Duodenal mucosa (tissue), 2 donors: Measurements from ENCODE around the gene TMED10.

Experiments
- H3K27ac ChIP-seq: one replicate; pipeline ENCODE4 v1.7.0; 2013; ENCODE audit warnings: low read depth, low read length
- H3K27me3 ChIP-seq, 2 donors: one replicate each; pipeline ENCODE4 v1.7.0; 2013; ENCODE audit warnings: low read length in 2 of 2, control low read depth in 1 of 2; ENCODE audit not compliant: insufficient read depth in 2 of 2, control insufficient read depth in 1 of 2
- H3K36me3 ChIP-seq, 2 donors: one replicate each; pipeline ENCODE4 v1.7.0; 2013; ENCODE audit warnings: low read length in 2 of 2, control low read depth in 1 of 2; ENCODE audit not compliant: insufficient read depth in 2 of 2, control insufficient read depth in 1 of 2
- H3K4me1 ChIP-seq, 2 donors: one replicate each; pipeline ENCODE4 v1.7.0; 2013; ENCODE audit warnings: low read length in 2 of 2, control low read depth in 1 of 2; ENCODE audit not compliant: insufficient read depth in 2 of 2, control insufficient read depth in 1 of 2
- H3K4me3 ChIP-seq, 2 donors: one replicate each; pipeline ENCODE4 v1.7.0; 2013; ENCODE audit warnings: low read length in 2 of 2, low read depth in 1 of 2
- H3K9ac ChIP-seq, 2 donors: one replicate each; pipeline ENCODE4 v1.7.0; 2013; ENCODE audit warnings: low read length in 2 of 2, low read depth in 1 of 2
- H3K9me3 ChIP-seq, 2 donors: one replicate each; pipeline ENCODE4 v1.7.0; 2013; ENCODE audit warnings: low read length in 2 of 2, control low read depth in 1 of 2; ENCODE audit not compliant: control insufficient read depth in 1 of 2

TMED10 gene

DNA sequence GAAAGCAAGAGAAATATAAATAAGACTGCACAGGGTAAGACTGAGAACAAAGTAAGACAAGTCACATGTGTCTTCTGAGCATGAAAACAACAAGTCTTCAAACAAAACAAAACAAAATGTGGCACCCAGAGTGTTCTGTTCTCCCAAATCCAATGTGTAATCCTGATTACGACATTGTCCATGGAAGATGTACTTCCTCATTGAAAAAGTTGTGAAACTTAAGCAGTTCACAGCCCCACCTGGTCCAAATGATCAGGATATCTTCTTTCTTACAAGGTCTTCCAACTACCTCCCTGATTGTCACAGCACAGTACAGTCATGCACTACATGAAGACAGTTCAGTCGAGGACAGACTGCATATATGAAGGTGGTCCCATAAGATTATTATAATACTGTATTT is 26.3 kb downstream of the TMED10 start:
- Histone ChIP-seq H3K4me1 (peaks cover 6 to 9% of the 10 kb centered on the region in 2 donors), H3K4me3 (no peak overlapping the region), H3K27ac (no peak overlapping the region), H3K36me3 (peaks cover 6 to 42% of the 10 kb centered on the region in 2 donors), H3K27me3 (no peaks in the 10 kb centered on the region), H3K9me3 (no peaks in the 10 kb centered on the region), H3K9ac (no peak overlapping the region)

DNA sequence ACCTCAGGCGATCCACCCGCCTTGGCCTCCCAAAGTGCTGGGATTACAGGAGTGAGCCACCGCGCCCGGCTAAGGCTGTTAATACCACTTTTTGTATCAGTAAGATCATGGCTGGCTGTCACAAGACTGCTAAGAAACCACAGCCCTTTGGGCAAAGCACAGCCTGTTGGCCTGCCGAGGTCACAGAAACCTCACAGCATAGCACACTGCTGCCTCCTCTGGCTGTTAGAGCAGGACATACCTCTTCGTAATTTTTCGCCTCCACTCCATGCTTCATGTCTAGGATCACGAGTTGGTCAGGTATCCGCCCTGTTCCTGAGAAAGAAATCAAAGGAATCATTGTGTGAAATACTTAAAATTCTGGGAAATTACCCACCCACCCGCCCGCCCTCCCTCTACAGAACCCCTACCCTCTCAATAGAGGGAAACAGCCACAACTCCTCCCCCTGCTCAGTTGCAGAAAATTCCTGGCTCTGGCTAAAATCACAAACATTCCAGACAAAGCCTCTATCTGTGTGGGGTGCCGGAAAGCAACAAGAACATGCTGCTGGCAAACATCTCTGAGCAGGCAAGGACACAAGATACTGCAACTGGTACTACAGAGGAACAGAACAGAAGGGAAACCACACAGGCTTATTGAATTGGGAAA is 28.9 kb downstream of the TMED10 start:
- H3K4me1 ChIP-seq: peaks cover 16% of the 10 kb centered on the region in 2 donors

DNA sequence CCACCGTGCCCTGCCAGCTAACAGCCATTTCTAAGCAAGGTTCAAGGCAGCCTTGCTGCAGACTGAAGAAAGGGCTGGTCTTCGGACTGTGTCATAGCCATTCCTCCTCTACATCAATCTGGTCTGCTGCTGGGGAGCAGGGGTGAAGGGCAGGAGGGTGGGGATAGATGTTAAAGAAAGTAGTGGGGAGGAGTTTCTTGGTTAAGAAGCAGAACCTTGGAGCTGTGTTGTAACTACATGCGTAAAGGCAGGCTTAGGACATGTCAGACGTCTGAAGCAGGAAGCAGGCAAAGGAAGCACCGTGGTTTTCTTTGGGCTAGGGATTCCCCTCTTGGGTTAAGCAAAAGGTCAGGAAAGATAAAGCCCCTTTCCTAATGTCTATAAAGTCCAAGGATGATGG is 31.5 kb downstream of the TMED10 start:
- no peak overlapping the region for H3K9ac ChIP-seq
- H3K27me3 ChIP-seq: no peaks in the 10 kb centered on the region
- H3K36me3 ChIP-seq: peaks cover 0 to 33% of the 10 kb centered on the region in 2 donors
- H3K4me1 ChIP-seq: peaks cover 19 to 29% of the 10 kb centered on the region in 2 donors
- H3K4me3 ChIP-seq: no peak overlapping the region
- H3K27ac ChIP-seq: no peak overlapping the region
- no peaks in the 10 kb centered on the region for H3K9me3 ChIP-seq

More for the DNA sequence above, 28.9 kb downstream of the TMED10 start:
- Histone ChIP-seq H3K27me3 (no peaks in the 10 kb centered on the region), H3K9ac (peak overlapping the region in 1 of 2 donors; percentile 7), H3K9me3 (no peaks in the 10 kb centered on the region), H3K36me3 (peaks cover 6 to 46% of the 10 kb centered on the region in 2 donors), H3K4me3 (no peak overlapping the region), H3K27ac (peak overlapping the region; percentile 65)

DNA sequence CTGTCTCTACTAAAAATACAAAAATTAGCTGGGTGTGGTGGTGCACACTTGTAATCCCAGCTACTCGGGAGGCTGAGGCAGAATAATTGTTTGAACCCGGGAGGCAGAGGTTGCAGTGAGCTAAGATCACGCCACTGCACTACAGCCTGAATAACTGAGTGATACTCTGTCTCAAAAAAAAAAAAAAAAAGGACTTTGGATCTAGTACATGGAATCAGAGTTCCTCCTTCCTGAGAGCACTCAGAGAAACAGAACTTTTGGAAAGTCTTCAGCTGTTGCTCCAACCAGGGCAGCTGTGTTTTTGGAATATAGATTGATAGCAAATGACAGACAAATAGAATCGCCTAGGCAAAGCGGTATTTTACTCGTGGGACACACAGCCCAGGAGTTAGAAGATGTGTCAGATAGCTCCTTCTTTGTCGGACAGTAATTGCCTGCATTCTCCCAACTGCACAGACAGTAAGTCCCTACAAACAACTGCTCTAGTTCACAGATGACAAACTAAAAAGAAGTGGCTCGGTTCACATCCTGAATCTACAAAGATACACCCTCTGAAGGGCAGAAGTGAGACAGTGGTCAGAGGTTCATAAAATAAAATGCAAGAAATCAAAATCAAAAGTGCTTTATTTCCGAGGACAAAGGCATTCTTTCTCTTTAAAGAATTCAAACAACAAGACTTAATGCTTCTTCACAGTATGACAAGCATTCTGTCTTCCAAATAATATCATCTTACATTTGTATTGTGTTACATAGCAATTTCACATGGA is 32.5 kb downstream of the TMED10 start:
- Histone ChIP-seq H3K9ac (no peak overlapping the region), H3K27ac (no peak overlapping the region), H3K36me3 (peaks cover 0 to 25% of the 10 kb centered on the region in 2 donors), H3K27me3 (no peaks in the 10 kb centered on the region), H3K4me3 (no peak overlapping the region), H3K4me1 (peaks cover 20 to 34% of the 10 kb centered on the region in 2 donors), H3K9me3 (no peaks in the 10 kb centered on the region)

DNA sequence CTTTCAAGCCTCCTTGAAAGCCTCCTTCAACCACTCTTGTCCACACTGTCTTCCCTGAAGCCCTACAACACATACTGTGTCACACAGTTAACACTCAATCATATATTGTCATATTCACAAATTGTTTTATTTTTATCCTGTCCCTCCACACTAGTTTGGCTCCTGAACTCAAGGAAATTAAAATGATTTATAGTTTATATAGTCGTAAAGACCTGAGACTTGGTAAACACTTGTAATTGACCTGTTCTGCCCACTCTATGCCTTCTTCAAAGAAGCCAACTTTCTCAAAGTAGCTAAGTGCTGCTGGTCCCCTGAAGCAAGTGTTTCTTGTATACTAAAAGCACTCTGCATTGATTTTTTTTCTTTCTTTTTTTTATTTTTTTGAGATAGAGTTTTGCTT is 33.9 kb downstream of the TMED10 start:
- no peaks in the 10 kb centered on the region for H3K27me3 ChIP-seq
- H3K4me3 ChIP-seq: no peak overlapping the region
- H3K9me3 ChIP-seq: no peaks in the 10 kb centered on the region
- no peak overlapping the region for H3K27ac ChIP-seq
- peaks cover 28 to 41% of the 10 kb centered on the region in 2 donors for H3K4me1 ChIP-seq
- no peak overlapping the region for H3K9ac ChIP-seq
- H3K36me3 ChIP-seq: peaks cover 0 to 21% of the 10 kb centered on the region in 2 donors

DNA sequence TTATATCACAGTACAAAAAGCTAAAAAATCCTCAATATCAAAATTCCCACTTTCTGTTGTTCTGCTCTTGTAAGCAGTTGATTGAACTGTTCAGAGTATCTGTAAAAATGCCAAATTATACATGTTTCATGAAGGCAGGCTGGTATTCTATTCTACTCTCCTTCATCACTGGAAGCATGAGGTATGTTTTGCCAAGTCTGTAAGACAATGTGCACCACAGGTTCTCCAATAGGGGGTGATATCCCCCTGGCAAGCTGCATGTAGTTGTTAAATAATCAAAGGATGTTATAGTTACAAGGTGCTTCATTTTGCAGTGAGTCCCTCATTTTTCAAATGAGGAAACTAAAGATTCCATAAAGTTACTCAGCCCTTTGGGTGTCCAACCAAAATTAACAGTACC is 34.4 kb downstream of the TMED10 start:
- Histone ChIP-seq H3K4me3 (no peak overlapping the region), H3K9ac (no peak overlapping the region), H3K36me3 (peaks cover 0 to 16% of the 10 kb centered on the region in 2 donors), H3K4me1 (peaks cover 28 to 41% of the 10 kb centered on the region in 2 donors), H3K27me3 (no peaks in the 10 kb centered on the region), H3K27ac (no peak overlapping the region), H3K9me3 (no peaks in the 10 kb centered on the region)

DNA sequence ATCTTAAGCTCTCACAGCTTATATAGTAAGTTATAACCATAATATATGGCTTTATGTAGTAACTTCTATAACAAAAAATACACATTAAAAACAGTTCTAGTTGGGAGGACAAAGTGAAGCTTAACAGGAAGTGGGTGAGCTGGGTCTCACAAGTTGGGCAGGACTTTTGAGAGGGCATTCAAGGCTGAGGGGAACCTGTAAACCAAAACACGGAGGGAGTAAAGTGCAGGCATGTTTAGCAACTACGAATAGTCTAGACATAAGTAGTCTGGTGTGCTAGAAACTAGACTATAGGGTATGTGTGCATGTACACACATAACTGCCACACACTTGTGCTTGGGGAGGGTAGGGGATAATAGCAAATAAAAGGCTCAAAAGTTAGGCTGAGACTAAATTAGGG is 35.4 kb downstream of the TMED10 start:
- Histone ChIP-seq H3K4me3 (no peak overlapping the region), H3K9ac (no peak overlapping the region), H3K4me1 (peaks cover 22 to 37% of the 10 kb centered on the region in 2 donors), H3K9me3 (no peaks in the 10 kb centered on the region), H3K27me3 (no peaks in the 10 kb centered on the region), H3K36me3 (peaks cover 0 to 10% of the 10 kb centered on the region in 2 donors), H3K27ac (no peak overlapping the region)

DNA sequence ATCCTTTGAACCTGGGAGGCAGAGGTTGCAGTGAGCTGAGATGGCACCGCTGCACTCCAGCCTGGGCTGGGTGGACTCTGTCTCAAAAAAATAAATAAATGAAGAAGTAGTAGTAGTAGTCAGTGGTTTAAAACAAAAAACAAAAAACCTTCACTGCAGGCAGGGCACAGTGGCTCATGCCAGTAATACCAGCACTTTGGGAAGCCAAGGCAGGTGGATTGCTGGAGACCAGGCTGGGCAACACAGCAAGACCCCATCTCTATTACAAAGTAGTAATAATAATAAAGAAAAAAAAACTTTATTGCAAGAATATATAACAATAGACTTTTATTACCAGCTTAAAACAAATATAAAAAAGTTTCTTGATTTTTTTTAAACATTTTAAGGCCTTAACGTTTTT is 35.8 kb downstream of the TMED10 start:
- no peak overlapping the region for H3K27ac ChIP-seq
- no peak overlapping the region for H3K4me3 ChIP-seq
- H3K36me3 ChIP-seq: peaks cover 0 to 11% of the 10 kb centered on the region in 2 donors
- H3K9ac ChIP-seq: no peak overlapping the region
- peaks cover 22 to 37% of the 10 kb centered on the region in 2 donors for H3K4me1 ChIP-seq
- no peaks in the 10 kb centered on the region for H3K9me3 ChIP-seq
- H3K27me3 ChIP-seq: no peaks in the 10 kb centered on the region

DNA sequence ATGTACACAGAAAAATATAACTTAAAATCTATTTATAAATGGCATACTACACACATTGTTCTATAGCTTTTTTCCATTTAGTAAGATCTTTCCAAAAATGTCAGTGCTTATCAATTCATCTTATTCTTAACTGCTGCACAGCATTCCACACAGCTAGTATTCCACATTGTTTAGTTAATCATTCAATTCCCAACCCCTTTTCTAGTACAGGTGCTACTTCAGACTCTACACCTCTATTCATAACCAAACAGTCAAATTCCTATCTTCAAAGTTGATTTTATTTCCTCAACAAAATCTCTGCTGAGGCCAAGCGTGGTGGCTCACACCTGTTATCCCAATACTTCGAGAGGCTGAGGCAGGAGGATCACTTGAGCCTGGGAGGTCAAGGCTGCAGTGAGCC is 37.2 kb downstream of the TMED10 start:
- Histone ChIP-seq H3K4me1 (peaks cover 25 to 45% of the 10 kb centered on the region in 2 donors), H3K36me3 (peaks cover 9 to 21% of the 10 kb centered on the region in 2 donors), H3K4me3 (no peak overlapping the region), H3K27ac (no peak overlapping the region), H3K9me3 (no peaks in the 10 kb centered on the region), H3K27me3 (no peaks in the 10 kb centered on the region), H3K9ac (peak overlapping the region in 1 of 2 donors; percentile 7)

DNA sequence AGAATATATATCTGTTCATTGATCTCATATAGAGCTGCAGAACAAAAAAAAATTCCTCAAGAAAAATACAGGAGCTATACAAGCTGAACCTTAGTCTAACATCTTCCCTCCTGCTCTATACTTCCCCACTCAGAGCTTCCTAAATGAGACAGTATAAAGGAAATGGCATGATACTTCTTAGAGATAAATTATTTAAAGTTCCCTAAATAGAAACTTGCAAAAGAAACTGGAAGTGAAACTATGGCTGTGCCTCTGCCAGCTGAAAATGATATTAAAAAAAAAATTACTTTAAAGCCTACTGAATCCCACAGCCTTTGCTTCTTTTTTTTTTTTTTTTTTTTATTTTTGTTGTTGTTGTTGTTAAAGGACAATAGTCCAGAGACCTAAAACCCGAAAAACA is 37.9 kb downstream of the TMED10 start:
- H3K4me1 ChIP-seq: peaks cover 22 to 41% of the 10 kb centered on the region in 2 donors
- no peak overlapping the region for H3K27ac ChIP-seq
- peak overlapping the region in 1 of 2 donors; percentile 7 for H3K9ac ChIP-seq
- no peaks in the 10 kb centered on the region for H3K9me3 ChIP-seq
- no peak overlapping the region for H3K4me3 ChIP-seq
- H3K36me3 ChIP-seq: peaks cover 10 to 27% of the 10 kb centered on the region in 2 donors
- H3K27me3 ChIP-seq: no peaks in the 10 kb centered on the region
